D721Med (cell line): ENCODE results near the gene CTNNAL1.
"Not testable (repeated sequence)": the region's sequence is repeated elsewhere in the genome, so short reads cannot be mapped to it uniquely, and the experiment has no call there.

Experiments
- DNase-seq: peaks from one replicate; pipeline ENCODE4 v3.0.0; 2011; ENCODE audit warnings: low spot score; ENCODE audit not compliant: insufficient read length
- FAIRE-seq: peaks from 2 replicates; lab custom pipeline; 2011; peaks lifted over from hg19 to GRCh38; lab: Jason Lieb, UNC
- CTCF ChIP-seq: IDR thresholded peaks from 2 replicates; pipeline ENCODE4 v1.5.1; 2012; ENCODE audit warnings: mild to moderate bottlenecking, control low read depth; ENCODE audit not compliant: insufficient read depth; ENCODE audit errors: missing control alignments

Gene CTNNAL1

GRCh38 chr9:108972626-108973209, 40.6 kb downstream of the CTNNAL1 start:
- no peak for TF ChIP-seq CTCF
- DNase-seq (no peak), FAIRE-seq (no peak)

DNA sequence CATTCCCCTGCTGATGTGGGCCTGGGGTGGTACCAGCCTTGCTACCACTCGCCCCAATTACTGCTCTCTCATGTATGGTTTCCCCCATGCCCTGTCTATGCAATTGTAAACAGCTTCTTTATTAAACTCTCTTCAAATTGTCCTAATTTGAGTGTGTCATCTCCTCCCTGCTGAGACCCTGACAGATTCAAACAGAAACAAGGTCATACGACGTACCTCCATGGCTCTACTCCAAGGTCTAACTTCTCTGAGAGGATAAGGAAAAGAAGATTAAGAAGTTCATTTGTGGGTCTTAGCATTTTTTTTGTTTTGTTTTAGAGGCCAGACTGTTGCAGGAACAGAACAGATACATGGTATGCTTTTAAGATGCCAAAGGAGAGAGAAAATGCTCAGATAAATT, 41.1 kb downstream of the CTNNAL1 start:
- no peak for FAIRE-seq
- TF ChIP-seq CTCF: no peak
- DNase-seq: no peak

GRCh38 chr9:108971392-108971791, 41.9 kb downstream of the CTNNAL1 start:
- DNase-seq, FAIRE-seq: not testable (repeated sequence)

GRCh38 chr9:108967916-108968315, 45.4 kb downstream of the CTNNAL1 start:
- TF ChIP-seq CTCF: no peak
- FAIRE-seq (no peak), DNase-seq (no peak)

DNA sequence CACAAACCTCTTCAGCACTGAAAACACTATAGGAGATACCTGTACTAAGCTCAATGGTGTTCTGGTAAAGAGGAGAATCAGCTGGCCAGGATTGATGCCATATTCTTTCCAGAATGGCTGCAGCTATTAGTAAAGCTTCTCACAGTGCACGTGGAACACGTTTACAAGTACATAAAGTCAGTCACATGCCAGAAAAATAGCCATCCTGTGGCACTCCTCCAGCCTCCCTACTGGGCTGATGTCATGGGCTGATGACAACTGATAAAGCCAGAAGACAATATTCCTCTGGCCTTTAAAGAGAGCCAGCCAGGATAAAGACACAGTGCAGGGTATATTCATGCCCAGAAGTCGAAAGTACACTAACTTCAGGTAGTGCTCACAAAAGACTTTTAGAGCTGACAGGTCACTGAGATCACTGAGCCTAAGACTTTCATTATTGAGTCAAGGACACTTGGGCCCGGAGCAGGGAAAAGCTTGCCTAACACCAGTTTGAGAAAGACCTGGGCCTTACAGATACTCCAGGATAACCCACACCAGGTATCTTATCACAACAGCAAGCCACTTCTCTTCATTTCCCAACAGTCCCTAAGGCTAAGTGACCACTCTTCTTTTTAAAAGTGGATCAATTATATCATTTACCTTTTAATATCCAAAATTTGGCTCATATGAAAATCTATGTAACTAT, 49.7 kb downstream of the CTNNAL1 start:
- FAIRE-seq (no peak), DNase-seq (no peak)
- no peak for TF ChIP-seq CTCF

- no peak for DNase-seq
- FAIRE-seq: no peak
These were observed 52.1 kb downstream of the CTNNAL1 start for GRCh38 chr9:108961151-108961550.

GRCh38 chr9:108960331-108960730, 53.0 kb downstream of the CTNNAL1 start:
- no peak for TF ChIP-seq CTCF
- DNase-seq (no peak), FAIRE-seq (no peak)

More at GRCh38 chr9:108961151-108961550, 52.1 kb downstream of the CTNNAL1 start:
- TF ChIP-seq CTCF: no peak
